Activated CD4-positive, CD25-positive, alpha-beta regulatory T cell treated with anti-CD3 and anti-CD28 coated beads, Interleukin-2, amount 50 U/mL, for 72 hours (primary cell): ENCODE data around the gene ERP44.
"Not testable (repeated sequence)": the region's sequence is repeated elsewhere in the genome, so short reads cannot be mapped to it uniquely, and the experiment has no call there.

ENCODE experiments used
- DNase-seq: peaks from one replicate; pipeline ENCODE4 v3.0.0; 2021

Gene ERP44

GRCh38 chr9:99998866-99999265, 99.9 kb downstream of the ERP44 start:
- DNase-seq, result no peak

DNA sequence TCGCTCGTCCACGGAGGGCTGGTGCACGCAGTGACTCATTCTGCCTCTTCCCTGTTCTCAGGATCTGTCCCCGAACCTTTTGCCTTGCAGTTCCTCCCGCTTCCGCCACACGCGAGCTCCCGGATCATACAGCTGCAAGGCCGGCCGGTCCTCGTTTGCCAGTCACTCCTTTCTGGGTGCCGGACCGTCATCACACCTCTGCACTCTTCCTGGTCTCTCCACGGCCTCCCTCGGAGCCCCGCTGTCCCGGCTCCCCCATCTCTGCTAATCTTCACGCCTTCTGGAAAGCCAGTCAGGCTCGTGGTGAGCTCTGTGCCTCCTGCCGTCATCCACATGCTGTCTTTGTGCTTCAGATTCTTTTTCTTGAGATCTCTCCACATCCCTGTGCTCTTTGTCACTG, 100.5 kb downstream of the ERP44 start:
- DNase-seq, result no peak

DNA sequence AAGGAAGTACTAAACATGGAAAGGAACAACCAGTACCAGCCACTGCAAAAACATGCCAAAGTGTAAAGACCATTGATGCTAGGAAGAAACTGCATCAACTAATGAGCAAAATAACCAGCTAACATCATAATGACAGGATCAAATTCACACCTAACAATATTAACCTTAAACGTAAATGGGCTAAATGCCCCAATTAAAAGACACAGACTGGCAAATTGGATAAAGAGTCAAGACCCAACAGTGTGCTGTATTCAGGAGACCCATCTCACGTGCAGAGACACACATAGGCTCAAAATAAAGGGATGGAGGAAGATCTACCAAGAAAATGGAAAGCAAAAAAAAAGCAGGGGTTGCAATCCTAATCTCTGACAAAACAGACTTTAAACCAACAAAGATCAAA, 108.3 kb downstream of the ERP44 start:
- not testable (repeated sequence) for DNase-seq

- no peak for DNase-seq
Measured at GRCh38 chr9:99986642-99987041, 112.2 kb downstream of the ERP44 start.

DNA sequence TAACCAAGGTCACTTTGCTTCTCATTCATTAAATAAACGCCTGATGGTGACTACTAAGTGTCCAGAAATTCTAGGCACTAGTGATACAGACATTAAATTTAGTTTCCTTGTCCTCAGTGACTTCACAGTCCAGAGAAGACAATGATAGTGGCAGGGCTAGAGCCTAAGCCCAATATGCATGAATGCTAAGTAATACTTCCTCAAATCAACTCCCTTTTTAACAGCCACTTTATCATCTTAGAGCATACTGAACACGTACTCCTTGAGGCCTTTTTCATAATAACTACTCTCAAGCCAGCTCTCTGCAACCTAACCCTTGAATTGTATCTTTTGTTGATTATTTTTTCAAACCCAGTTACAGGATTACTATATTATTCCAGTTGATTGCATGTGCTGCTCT, 118.2 kb downstream of the ERP44 start:
- no peak for DNase-seq

- no peak for DNase-seq
Measured at GRCh38 chr9:99978221-99978620, 120.6 kb downstream of the ERP44 start.

- no peak for DNase-seq
Measured at GRCh38 chr9:99977033-99977792, 121.6 kb downstream of the ERP44 start.

DNA sequence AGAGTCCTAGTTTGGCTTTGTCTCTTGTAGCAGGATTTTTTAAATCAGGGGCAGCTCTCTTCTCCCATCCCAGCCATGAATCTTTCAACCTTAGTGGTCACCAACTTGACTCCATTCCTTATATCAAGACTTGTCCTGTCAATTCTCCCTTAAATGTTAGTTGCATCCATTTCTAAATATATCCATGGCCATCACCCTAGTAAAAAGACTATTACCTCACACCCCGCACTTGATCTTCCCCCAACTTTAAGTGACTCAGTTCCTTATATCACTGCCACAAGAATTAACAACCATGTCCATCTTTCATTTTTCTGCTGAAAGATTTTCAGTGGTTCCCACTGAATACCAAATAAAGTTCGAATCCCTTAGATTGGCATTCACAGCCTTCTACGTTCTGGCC, 125.3 kb downstream of the ERP44 start:
- no peak for DNase-seq

DNA sequence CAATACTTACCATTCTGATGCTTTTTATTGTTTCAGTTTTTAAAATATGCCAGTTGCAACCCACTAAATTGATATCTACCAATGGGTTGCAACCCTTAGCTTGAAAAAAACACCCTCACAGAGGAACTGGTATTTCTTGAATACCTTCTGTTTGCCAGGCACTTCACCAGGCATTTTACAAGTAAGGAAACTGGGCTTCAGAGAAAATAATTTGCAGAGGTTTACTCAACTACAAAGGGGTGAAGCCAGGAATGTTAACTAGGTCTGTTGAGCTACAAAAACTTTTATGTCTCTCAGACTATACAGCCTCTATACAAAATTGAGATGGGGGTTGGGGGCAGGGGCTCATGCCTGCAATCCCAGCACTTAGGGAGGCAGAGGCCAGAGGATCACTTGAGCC, 127.4 kb downstream of the ERP44 start:
- no peak for DNase-seq

GRCh38 chr9:99970481-99970880, 128.3 kb downstream of the ERP44 start:
- DNase-seq, result no peak

DNA sequence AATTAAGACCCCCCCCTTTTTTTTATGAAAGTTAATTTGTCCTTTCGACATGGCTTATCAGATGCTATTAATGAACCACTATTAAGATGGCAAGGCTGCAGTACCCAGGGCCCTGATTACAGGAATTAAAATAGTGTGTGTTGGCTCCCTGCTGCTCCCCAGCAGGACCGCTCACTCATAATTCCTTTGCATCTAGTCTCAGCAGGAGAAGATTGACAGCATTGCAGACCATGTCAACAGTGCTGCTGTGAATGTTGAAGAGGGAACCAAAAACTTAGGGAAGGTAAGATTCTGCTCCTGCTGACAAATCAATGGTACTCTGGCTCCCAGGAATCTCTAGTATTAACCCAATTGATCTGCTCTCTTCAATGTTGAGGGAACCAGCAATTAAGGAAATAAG, 131.3 kb downstream of the ERP44 start:
- DNase-seq, result no peak

GRCh38 chr9:99966716-99967115, 132.1 kb downstream of the ERP44 start:
- no peak for DNase-seq

GRCh38 chr9:99966001-99966400, 132.8 kb downstream of the ERP44 start:
- no peak for DNase-seq

GRCh38 chr9:99964336-99964735, 134.5 kb downstream of the ERP44 start:
- no peak for DNase-seq

DNA sequence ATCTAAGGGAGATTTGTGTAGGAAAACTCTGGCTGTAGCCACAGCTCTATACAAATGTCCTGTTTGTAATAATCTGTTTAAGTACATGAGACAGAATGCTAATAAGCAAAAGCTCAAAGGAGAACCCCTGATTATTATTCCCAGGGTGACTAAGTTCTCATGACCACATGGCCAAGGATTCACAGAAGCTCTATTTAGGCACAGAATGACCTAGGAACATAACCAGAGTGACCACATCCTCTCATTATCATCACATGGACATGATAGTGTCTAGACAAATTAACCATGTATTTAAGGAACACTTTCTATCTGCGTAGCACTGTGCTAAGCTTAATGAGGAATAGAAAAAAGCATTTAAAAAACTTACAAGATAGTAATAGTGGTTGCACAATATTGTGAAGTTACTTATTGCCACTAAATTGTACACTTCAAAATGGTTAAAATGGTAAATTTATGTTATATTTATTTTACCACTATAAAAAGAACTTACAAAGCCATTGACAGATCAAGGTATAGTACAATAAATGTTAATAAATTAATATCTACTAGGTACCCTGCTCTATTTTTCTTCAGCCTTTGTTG, 136.0 kb downstream of the ERP44 start:
- no peak for DNase-seq

DNA sequence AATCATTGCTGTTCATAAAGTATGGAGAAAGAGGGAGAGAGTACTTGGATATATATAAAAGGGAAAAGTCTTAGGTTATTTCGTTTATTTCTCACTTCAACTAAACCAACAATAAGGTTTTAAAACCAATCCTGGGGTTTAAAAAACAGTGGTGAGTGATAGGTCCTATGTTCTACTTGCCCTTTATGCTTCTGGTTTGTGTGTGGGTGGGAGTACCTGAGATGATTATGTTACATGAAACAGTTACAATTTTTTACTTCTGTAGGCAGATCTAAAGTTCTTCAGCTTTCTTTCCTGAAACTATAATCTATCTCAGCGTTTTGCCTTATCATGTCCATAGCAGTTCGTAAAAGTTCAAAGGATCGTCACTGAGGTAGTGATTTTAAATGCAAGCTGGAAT, 143.2 kb downstream of the ERP44 start:
- DNase-seq, result no peak

GRCh38 chr9:99954819-99955218, 144.0 kb downstream of the ERP44 start:
- DNase-seq, result no peak

DNA sequence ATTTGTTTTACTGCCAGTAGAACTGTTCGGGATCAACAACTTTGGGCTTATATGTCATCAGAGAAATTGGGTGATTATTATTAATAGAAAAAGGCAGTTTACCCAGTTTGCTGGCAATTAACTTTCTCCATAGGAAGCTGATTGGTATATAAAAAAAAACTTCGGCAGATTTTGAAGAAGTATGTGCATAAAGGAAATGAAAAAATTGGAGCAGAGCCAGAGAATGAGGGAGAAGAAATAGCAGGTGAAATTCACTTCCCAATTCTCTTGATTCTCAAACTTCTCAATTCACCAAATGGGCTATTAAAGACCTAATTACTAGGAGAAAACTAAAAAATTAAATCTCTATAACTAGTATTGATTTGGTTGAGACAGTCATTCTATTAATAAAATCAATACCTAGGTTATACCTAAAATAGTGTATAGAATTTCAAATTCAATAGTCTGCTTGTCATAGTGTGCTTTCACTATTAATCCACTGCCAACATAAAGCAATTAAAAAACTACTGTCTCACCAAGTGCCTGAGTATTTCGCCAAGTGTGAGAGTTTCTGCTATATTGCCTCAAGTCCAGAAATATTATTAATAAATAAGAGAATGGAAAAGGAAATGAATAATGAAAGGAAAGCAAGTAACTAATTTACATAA, 144.8 kb downstream of the ERP44 start:
- DNase-seq, result no peak

- DNase-seq, result no peak
Measured at GRCh38 chr9:99948896-99949295, 149.9 kb downstream of the ERP44 start.

DNA sequence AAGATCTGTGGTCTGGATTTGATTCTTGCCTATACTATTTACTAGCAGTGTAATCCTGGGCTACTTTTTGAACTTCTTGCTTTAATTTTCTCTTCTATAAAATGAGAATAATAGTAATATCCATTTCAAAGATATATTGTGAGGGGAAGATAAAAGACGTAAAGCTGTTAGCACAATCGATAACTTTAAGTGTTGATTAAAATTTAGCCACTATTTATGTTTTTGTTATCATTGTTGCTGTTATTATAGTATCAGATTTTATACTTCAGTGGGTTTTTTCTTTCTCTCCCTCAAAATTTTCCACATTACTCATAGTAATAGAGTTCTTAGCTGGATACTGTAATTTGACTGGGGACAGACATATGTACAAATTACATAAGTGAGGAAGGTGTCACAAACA, 150.3 kb downstream of the ERP44 start:
- DNase-seq, result no peak

DNA sequence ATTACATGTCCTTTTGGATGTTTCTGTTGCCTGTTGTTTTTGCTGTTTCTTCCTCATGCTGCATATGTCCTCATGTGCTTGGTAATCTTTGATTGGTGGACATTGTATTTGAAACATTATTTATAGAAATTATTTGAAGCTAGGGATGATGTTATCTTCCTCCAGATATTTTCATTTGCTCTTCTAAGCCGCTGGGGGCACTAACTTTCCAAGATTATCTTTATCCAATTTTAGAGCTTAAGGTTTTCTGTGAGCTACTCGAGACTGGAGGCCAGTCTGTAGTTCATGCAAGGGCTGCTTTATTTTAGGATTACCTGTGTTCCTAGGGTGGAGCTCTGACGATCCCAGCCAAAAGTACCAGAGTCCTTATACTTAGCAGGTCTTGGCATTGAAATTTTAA, 151.4 kb downstream of the ERP44 start:
- no peak for DNase-seq

GRCh38 chr9:99936947-99937587, 161.7 kb downstream of the ERP44 start:
- DNase-seq, result no peak

GRCh38 chr9:99931155-99931840, 167.5 kb downstream of the ERP44 start:
- no peak for DNase-seq
